ENCODE measurements around the gene HDAC11.
"Not testable (repeated sequence)": the region's sequence is repeated elsewhere in the genome, so short reads cannot be mapped to it uniquely, and the experiment has no call there.

HDAC11 gene

GRCh38 chr3:13507570-13508339 is 27.6 kb downstream of the HDAC11 start:
- no peak for DNase-seq (ENCODE audit: low read depth in 2 of 2)

- DNase-seq (ENCODE audit: low read depth in 2 of 2), result no peak
Observed at GRCh38 chr3:13508496-13508895, 28.4 kb downstream of the HDAC11 start.

- no peak for DNase-seq (ENCODE audit: low read depth in 2 of 2)
Observed at GRCh38 chr3:13509059-13509815, 29.1 kb downstream of the HDAC11 start.

- DNase-seq (ENCODE audit: low read depth in 2 of 2), result no peak
Observed at GRCh38 chr3:13509816-13510192, 29.7 kb downstream of the HDAC11 start.

- no peak for DNase-seq (ENCODE audit: low read depth in 2 of 2)
Observed at GRCh38 chr3:13512451-13512850, 32.3 kb downstream of the HDAC11 start.

GRCh38 chr3:13513051-13513912 is 33.2 kb downstream of the HDAC11 start:
- DNase-seq (ENCODE audit: low read depth in 2 of 2), result no peak

- DNase-seq (ENCODE audit: low read depth in 2 of 2), result no peak
Observed at GRCh38 chr3:13513913-13514517, 33.9 kb downstream of the HDAC11 start.

GRCh38 chr3:13514639-13515435 is 34.7 kb downstream of the HDAC11 start:
- DNase-seq (ENCODE audit: low read depth in 2 of 2), result no peak

- DNase-seq (ENCODE audit: low read depth in 2 of 2), result no peak
Observed at GRCh38 chr3:13515786-13516759, 36.0 kb downstream of the HDAC11 start.

- no peak for DNase-seq (ENCODE audit: low read depth in 2 of 2)
Observed at GRCh38 chr3:13516760-13517135, 36.6 kb downstream of the HDAC11 start.

GRCh38 chr3:13517253-13517977 is 37.3 kb downstream of the HDAC11 start:
- DNase-seq (ENCODE audit: low read depth in 2 of 2), result no peak

- no peak for DNase-seq (ENCODE audit: low read depth in 2 of 2)
Observed at GRCh38 chr3:13518516-13518953, 38.4 kb downstream of the HDAC11 start.

GRCh38 chr3:13519006-13519791 is 39.1 kb downstream of the HDAC11 start:
- DNase-seq (ENCODE audit: low read depth in 2 of 2), result no peak

GRCh38 chr3:13520326-13520880 is 40.3 kb downstream of the HDAC11 start:
- DNase-seq (ENCODE audit: low read depth in 2 of 2), result no peak

- DNase-seq (ENCODE audit: low read depth in 2 of 2), result no peak
Observed at GRCh38 chr3:13521309-13521708, 41.2 kb downstream of the HDAC11 start.

- DNase-seq (ENCODE audit: low read depth in 2 of 2), result not testable (repeated sequence)
Observed at GRCh38 chr3:13521749-13522148, 41.6 kb downstream of the HDAC11 start.

- no peak for DNase-seq (ENCODE audit: low read depth in 2 of 2)
Observed at GRCh38 chr3:13522236-13522635, 42.1 kb downstream of the HDAC11 start.

Data from stimulated activated CD8-positive, alpha-beta memory T cell treated with anti-CD3 and anti-CD28 coated beads, Interleukin-2, amount 100 ng/mL, for 48 hours (primary cell).